Activated T-cell treated with anti-CD3 and anti-CD28 coated beads for 1 hour (primary cell): Measurements from ENCODE around the gene RPRML.
A peak's percentile ranks its signal among the peaks of the same experiment; 100 is the strongest.

ENCODE experiments used
- DNase-seq: peaks from one replicate; pipeline ENCODE4 v3.0.0-alpha.2; 2020; ENCODE audit warnings: low read depth

RPRML gene

DNA sequence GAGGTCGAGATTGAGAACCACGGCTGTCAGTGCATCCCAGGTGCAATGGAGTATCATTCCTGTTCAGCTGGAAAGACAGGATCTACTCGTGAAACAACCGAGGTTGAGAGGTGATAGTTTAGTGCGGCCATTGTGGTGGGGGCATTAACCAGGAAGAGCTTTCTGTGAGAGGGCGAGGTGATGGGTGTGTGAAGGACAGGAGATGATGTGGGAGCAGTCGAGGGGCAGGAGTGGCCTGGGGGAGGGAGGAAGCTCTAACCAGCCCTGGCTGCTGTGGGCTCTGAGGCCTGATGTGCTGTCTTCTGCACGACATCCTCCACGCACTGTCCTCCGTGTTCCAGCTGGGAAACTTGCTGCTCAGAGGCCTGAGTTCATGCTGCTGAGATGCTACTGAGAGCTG, 34.1 kb downstream of the RPRML start:
- DNase-seq: no peak

DNA sequence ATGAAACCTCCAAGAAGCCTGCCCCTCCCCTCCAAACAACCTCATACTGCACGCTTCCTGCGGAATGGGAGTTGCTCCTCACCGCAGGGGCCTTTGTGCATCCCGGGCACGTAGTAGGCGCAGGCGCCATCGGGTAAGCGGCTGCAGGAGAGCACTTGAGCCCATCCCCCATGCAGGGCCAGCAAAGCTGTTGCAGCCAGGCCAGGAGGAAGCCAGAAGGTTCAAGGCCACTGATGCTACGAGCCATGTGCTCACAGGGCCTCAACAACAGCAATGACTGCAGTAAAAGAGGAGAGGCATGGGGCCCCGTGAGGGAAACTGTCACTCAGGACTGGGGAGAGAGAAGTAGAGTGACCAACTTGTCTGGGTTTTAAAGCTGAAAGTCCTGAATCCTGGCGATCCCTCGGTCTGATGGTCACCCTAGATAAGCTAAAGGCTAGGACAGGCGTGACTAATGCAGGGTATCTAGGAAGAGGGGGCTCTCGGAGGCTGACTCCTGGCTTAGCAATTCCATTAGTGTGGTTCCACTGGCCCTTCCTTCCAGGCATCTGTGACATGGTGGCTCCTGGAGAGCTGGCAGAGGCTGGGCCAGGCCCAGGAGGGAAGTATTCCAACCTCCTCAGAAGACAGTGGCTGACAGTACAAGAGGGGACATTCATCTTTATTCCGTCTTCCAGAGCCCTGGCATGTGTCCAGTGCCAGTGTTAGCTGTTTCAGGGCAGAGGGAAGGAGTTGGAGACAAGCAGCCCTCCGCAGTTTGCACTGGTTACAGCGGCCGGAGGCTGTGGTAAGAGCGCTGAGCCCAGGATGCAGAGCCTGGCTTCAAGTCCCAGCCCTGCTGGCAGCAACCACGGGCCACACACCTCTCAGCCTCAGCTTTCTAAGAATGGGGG, 35.3 kb downstream of the RPRML start:
- DNase-seq: no peak

DNA sequence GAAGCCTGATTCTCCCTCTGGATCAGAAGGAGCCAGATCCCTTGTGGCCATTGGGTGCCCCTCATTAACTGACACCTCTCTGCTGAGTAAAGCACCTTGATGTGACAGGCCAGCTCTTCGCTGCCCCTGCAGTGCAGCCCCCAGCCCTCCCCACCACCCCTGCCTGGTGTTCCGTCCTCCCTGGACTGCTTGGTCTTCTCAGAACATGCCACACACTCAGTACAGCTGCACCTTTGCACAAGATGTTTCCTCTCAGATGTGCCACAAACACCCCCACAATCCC, 35.9 kb downstream of the RPRML start:
- no peak for DNase-seq

DNA sequence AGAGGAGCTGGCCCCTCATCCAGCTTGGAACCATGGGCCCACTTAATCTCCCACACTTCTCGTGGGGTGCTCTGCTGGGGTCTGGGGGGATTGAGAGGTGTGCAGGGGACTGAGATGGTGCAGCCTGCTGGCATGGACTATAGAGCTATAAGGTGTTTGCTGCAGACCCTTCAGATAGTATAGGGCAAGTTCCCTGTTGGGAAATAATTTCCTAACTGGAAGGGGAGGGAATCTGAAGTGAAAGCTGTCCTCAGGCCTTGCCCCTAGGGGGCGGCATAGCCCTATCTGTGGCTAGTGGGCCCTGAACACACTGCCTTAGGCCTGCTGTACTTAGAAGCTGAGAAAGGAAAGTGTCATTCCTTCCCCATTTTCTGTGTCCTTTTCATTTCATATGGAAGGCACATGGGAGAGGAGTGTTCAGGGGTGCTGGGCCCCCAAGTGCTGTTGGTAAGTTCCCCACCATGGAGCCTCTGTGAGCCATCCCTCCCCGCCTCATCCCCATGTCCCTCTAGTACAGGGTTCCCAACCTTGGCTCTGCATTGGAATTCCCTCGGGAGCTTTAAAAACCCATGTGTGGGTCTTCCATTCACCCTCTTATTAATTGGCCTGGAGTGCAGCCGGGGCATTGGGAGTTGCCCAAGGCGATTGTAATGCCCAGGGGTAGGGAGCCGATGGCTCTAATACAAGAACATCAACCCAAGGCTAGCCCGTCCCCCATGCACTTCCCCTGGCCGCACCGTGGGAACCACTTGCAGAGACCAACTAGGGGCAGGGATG, 36.4 kb downstream of the RPRML start:
- DNase-seq: peak; percentile 30

DNA sequence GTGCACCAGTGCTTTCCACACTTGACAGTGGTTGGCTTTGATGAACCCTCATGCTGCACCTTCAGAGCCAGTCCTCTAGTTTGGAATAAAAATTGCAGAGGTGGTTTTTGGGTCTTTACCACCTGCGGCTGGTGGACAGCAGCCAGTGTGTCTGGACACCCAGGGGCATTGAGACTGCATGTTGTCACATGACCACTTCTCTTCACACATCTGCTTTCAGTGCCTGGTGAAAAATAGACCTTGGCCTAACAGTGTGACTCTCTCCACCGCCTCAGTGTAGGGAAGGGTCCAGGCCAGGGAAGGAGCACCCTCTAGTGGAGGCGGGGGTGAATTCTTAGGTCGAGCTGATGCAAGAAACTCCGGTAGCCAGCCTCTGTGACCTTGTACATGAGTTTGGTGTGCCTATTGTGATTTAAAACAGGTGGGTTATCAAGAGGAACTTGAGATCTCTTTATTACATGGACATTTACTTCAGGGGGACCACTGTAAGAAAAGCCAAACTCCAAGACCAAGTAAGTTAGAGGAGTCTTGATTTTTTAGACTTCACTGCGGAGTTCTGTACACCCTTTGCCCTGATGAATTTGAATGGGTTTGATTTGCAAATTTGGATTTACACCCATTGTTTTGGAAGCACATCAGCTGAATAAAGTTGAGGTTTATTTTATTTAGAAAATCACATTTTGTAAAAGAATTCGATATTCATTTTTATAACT, 38.2 kb downstream of the RPRML start:
- DNase-seq: peak; percentile 57

DNA sequence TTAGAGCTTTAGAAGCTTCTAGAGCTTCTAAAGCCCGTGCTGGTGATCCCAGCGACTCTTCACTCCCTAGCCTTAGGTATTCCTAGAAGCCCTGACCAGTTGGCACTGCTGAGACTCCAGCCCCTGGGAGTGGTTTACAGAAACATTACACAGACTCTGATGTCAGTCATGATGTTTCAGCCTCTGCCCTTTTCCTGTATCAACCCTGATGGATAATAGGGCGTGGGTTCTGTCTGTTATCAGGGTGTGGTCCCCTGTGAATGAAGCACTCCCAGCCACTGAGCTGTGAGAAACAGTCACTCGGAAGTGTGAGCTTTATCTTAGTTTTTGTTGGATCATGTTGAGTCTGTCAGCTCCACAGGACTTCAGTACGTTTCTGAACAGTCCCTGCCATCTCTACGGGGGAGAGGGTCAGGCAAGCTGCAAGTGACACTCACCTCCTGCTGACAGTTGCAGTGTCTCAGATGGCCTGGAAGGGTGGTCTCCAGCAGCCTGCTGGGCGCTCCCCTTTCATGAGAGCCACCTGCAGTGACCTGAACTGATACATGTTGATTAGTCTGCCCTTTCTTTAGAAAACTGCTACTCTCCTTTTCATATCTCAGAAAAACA, 43.3 kb downstream of the RPRML start:
- no peak for DNase-seq

DNA sequence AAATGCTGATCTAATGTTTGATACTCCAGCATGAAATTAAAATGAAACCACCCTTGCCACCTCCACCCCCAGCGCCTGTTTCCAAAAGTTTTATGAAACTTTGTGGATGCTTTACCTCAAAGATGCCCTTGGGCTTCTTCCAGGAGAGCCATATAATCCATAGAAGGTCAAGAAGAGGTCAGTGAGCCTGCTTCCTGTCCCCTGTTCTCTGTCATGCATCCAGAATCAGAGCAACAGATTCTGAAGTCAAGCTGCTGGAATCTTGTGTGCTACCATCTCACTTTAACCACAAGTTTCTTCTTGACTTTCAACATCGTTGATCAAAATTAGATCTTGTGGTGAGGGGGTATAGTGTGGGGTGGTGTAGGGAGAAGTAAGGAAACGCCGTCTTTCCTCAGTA, 47.5 kb downstream of the RPRML start:
- no peak for DNase-seq

DNA sequence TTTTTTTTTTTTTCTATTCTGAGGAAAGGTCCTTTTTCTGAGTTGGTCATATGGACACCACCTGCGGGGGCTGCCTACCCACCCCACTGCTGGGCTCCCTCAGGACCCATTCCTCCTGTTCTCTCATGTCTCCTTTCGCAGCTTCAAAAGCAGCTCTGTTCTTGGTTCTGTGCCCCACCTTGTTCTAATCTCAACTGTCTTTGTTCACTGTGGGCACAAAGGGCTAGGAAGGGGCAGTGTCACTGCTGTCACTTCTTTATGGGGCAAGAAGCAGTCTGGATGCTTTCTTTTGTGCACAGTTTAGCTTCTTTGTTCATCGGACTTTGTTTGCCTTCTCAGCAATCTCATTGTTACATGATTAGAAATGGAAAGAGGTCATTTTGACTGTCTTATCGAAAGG, 49.0 kb downstream of the RPRML start:
- DNase-seq: no peak

DNA sequence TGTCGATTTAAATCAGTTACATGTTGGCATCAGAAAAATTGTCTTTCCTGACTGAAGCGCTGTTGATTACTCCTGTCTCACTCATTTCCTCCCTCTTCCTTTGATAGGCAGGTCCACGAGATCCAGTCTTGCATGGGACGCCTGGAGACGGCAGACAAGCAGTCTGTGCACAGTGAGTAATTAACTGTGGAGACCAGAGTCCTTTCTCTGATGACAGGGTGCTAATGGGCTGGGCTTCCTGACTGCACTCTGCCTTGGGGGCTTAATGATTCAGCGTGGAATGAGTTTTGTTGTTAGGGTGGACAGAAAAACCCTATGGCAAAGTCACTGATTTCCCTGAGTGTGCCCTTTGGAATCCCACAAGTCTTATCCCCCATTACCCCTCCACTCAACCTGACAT, 49.6 kb downstream of the RPRML start:
- no peak for DNase-seq

DNA sequence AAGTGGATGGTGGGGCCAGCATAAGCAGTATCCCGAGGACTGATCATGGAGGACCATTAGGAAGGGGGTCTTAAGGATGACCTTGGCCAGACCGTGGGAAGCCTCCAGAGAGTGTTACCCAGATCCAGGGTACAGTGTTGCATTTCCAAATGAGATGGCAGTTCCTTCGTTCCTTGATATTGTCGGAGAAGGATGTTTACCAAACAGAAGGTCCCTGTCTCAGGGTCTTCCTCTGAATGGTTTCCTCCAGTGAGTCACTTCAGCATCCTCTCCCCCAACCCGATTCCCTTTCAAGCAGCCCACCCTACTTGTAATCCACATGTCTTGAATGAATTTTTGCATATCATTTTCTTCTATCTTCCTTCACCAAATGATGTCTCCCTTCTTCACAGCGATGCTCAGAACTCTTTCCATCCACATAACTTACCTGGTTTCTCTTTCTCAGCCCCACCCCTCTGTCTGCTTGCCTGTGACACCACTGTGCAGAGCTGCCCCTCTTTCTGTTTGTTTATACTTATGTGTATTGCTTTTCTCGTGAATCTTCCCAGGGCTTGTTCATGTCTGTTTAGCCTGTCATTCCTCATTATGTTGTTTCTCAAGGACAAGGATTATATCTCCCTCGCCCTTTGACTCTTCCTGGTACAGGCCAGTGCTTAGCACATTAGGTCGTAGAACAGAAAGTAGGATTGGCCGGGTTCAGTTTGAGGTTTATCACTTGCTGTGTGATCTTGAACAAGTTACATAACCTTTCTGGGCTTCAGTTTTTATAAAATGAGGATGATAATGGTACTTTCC, 50.4 kb downstream of the RPRML start:
- no peak for DNase-seq
